HG02981 (cell line): ENCODE results near the gene CACNB2.
"Not testable (repeated sequence)": the region's sequence is repeated elsewhere in the genome, so short reads cannot be mapped to it uniquely, and the experiment has no call there.

Experiments
- ATAC-seq: cut with Tn5 transposase; IDR thresholded peaks from one replicate; pipeline ENCODE4 v1.9.1; 2021; ENCODE audit warnings: mild to moderate bottlenecking, moderate library complexity; ENCODE audit not compliant: unreplicated experiment

Gene CACNB2

GRCh38 chr10:18196806-18197550 is 56.8 kb downstream of the CACNB2 start:
- no peak for ATAC-seq

- no peak for ATAC-seq
These were observed 57.5 kb downstream of the CACNB2 start for GRCh38 chr10:18197706-18198105.

GRCh38 chr10:18201877-18202276 is 61.7 kb downstream of the CACNB2 start:
- no peak for ATAC-seq

GRCh38 chr10:18202680-18203460 is 62.6 kb downstream of the CACNB2 start:
- no peak for ATAC-seq

- no peak for ATAC-seq
These were observed 63.2 kb downstream of the CACNB2 start for GRCh38 chr10:18203471-18203870.

GRCh38 chr10:18204039-18204835 is 64.0 kb downstream of the CACNB2 start:
- ATAC-seq, result no peak

- ATAC-seq, result no peak
These were observed 65.0 kb downstream of the CACNB2 start for GRCh38 chr10:18205098-18205834.

- not testable (repeated sequence) for ATAC-seq
These were observed 68.0 kb downstream of the CACNB2 start for GRCh38 chr10:18208186-18208585.

- no peak for ATAC-seq
These were observed 69.0 kb downstream of the CACNB2 start for GRCh38 chr10:18209241-18209640.

GRCh38 chr10:18210711-18211110 is 70.5 kb downstream of the CACNB2 start:
- no peak for ATAC-seq

- ATAC-seq, result no peak
These were observed 71.6 kb downstream of the CACNB2 start for GRCh38 chr10:18211862-18212261.

GRCh38 chr10:18213271-18213670 is 73.0 kb downstream of the CACNB2 start:
- ATAC-seq, result no peak

- peak; percentile 67 for ATAC-seq
These were observed 74.7 kb downstream of the CACNB2 start for GRCh38 chr10:18214691-18215563.

- ATAC-seq, result no peak
These were observed 76.3 kb downstream of the CACNB2 start for GRCh38 chr10:18216482-18216881.

- no peak for ATAC-seq
These were observed 77.4 kb downstream of the CACNB2 start for GRCh38 chr10:18217577-18217976.

GRCh38 chr10:18219146-18219545 is 78.9 kb downstream of the CACNB2 start:
- ATAC-seq, result no peak

- ATAC-seq, result no peak
These were observed 80.9 kb downstream of the CACNB2 start for GRCh38 chr10:18221123-18221522.

- no peak for ATAC-seq
These were observed 81.7 kb downstream of the CACNB2 start for GRCh38 chr10:18221882-18222281.

- ATAC-seq, result no peak
These were observed 82.6 kb downstream of the CACNB2 start for GRCh38 chr10:18222866-18223265.

GRCh38 chr10:18223898-18224297 is 83.7 kb downstream of the CACNB2 start:
- ATAC-seq, result no peak
